Activated CD8-positive, alpha-beta T cell treated with anti-CD3 and anti-CD28 coated beads for 36 hours (primary cell): ENCODE results near the gene MEG3. TPM values are rescaled to one million over a fixed set of nuclear protein-coding genes. Genes with fewer than 3 reads are reported as not detected.

Experiments used
- ATAC-seq: fragments of 200-7000 bp; cut with Tn5 transposase; one replicate; pipeline ENCODE4 v1.10.0; 2021; ENCODE audit warnings: mild to moderate bottlenecking, moderate library complexity
- CTCF ChIA-PET: fragments of 350-600 bp; sonication (Branson Sonifier 250); formaldehyde crosslinking; loops from one replicate; lab custom pipeline; 2021; ENCODE audit warnings: antibody characterized with exemption; lab: Charles Lee
- POLR2A ChIA-PET: fragments of 350-600 bp; sonication (Branson Sonifier 250); formaldehyde crosslinking; loops from one replicate; lab custom pipeline; 2021; ENCODE audit warnings: antibody characterized with exemption; lab: Charles Lee
- DNase-seq: peaks from one replicate; pipeline ENCODE4 v3.0.0-alpha.2; 2020
- H3K27ac Mint-ChIP-seq: one replicate; pipeline ENCODE4 v1.8.0; 2021; ENCODE audit warnings: mild to moderate bottlenecking, mixed read lengths
- H3K27me3 Mint-ChIP-seq: one replicate; pipeline ENCODE4 v1.8.0; 2021; ENCODE audit warnings: mixed read lengths
- H3K36me3 Mint-ChIP-seq: one replicate; pipeline ENCODE4 v1.8.0; 2021; ENCODE audit warnings: low read depth, mixed read lengths
- H3K4me1 Mint-ChIP-seq: one replicate; pipeline ENCODE4 v1.8.0; 2021; ENCODE audit warnings: low read depth, mixed read lengths
- H3K4me3 Mint-ChIP-seq: one replicate; pipeline ENCODE4 v1.8.0; 2021; ENCODE audit warnings: mild to moderate bottlenecking, moderate library complexity, mixed read lengths
- H3K9me3 Mint-ChIP-seq: one replicate; pipeline ENCODE4 v1.8.0; 2021; ENCODE audit warnings: mixed read lengths
- CTCF ChIP-seq: fragments of 200-600 bp; IDR thresholded peaks from one replicate; pipeline ENCODE4 v1.8.0; 2022; ENCODE audit warnings: antibody characterized with exemption, mild to moderate bottlenecking
- intact Hi-C: fragments of 100-400 bp; cut with micrococcal nuclease; formaldehyde crosslinking; loops from one replicate; pipeline ENCODE4 v1.10.0; 2022
- total RNA-seq, 2 experiments: library from RNA; stranded (reverse); gene quantifications; one replicate each; pipeline ENCODE4 v1.2.3, GENCODE V29; 2021

Gene MEG3
- total RNA-seq, 2 experiments from 2014 or later, result not detected

- Mint-ChIP-seq H3K9me3 (no peaks in the 10 kb centered on the region), H3K27ac (no peak overlapping the region), H3K4me1 (no peaks in the 10 kb centered on the region), H3K36me3 (no peaks in the 10 kb centered on the region), H3K4me3 (no peak overlapping the region), H3K27me3 (no peaks in the 10 kb centered on the region)
- no peak for ATAC-seq
- POLR2A ChIA-PET, result no interaction called here
- intact Hi-C loops, result no loop called here
- CTCF ChIA-PET, result no interaction called here
- DNase-seq, result no peak
- TF ChIP-seq CTCF, result no peak
Observed at GRCh38 chr14:100778951-100779690, 46.8 kb upstream of the MEG3 start.

GRCh38 chr14:100779691-100780080 is 46.2 kb upstream of the MEG3 start:
- ChIA-PET POLR2A (no interaction called here), CTCF (no interaction called here)
- Mint-ChIP-seq H3K9me3 (no peaks in the 10 kb centered on the region), H3K27ac (no peak overlapping the region), H3K27me3 (no peaks in the 10 kb centered on the region), H3K36me3 (no peaks in the 10 kb centered on the region), H3K4me3 (no peak overlapping the region), H3K4me1 (no peaks in the 10 kb centered on the region)
- TF ChIP-seq CTCF, result no peak
- no peak for DNase-seq
- intact Hi-C loops, result no loop called here
- no peak for ATAC-seq

- no peak for DNase-seq
- no peaks in the 10 kb centered on the region for H3K27me3 Mint-ChIP-seq
- no peak overlapping the region for H3K4me3 Mint-ChIP-seq
- H3K36me3 Mint-ChIP-seq, result no peaks in the 10 kb centered on the region
- no peaks in the 10 kb centered on the region for H3K9me3 Mint-ChIP-seq
- ATAC-seq, result no peak
- ChIA-PET CTCF (no interaction called here), POLR2A (no interaction called here)
- TF ChIP-seq CTCF, result no peak
- H3K27ac Mint-ChIP-seq, result no peak overlapping the region
- no peaks in the 10 kb centered on the region for H3K4me1 Mint-ChIP-seq
- intact Hi-C loops, result no loop called here
Observed at GRCh38 chr14:100780246-100780645, 45.7 kb upstream of the MEG3 start.

- no peaks in the 10 kb centered on the region for H3K9me3 Mint-ChIP-seq
- no peak overlapping the region for H3K4me3 Mint-ChIP-seq
- H3K27me3 Mint-ChIP-seq, result no peaks in the 10 kb centered on the region
- no peak overlapping the region for H3K27ac Mint-ChIP-seq
- no peaks in the 10 kb centered on the region for H3K36me3 Mint-ChIP-seq
- TF ChIP-seq CTCF, result no peak
- POLR2A ChIA-PET, result no interaction called here
- intact Hi-C loops, result no loop called here
- no peak for ATAC-seq
- DNase-seq, result no peak
- CTCF ChIA-PET, result no interaction called here
- no peaks in the 10 kb centered on the region for H3K4me1 Mint-ChIP-seq
Observed at GRCh38 chr14:100780646-100781355, 45.1 kb upstream of the MEG3 start.

GRCh38 chr14:100781952-100782351 is 44.0 kb upstream of the MEG3 start:
- ChIA-PET CTCF (no interaction called here), POLR2A (no interaction called here)
- Mint-ChIP-seq H3K4me1 (no peaks in the 10 kb centered on the region), H3K27ac (no peak overlapping the region), H3K27me3 (no peaks in the 10 kb centered on the region), H3K4me3 (no peak overlapping the region), H3K36me3 (no peaks in the 10 kb centered on the region), H3K9me3 (no peaks in the 10 kb centered on the region)
- ATAC-seq, result no peak
- TF ChIP-seq CTCF, result no peak
- intact Hi-C loops, result no loop called here
- DNase-seq, result no peak
